IPS DF 4.7 (cell line): Measurements from ENCODE around the gene MRTFA.
"Not testable (repeated sequence)": the region's sequence is repeated elsewhere in the genome, so short reads cannot be mapped to it uniquely, and the experiment has no call there.

Experiments
- DNase-seq: peaks from one replicate; pipeline ENCODE4 v3.0.0-alpha.2; 2013; ENCODE audit warnings: low spot score; ENCODE audit errors: extremely low read depth

MRTFA gene

DNA sequence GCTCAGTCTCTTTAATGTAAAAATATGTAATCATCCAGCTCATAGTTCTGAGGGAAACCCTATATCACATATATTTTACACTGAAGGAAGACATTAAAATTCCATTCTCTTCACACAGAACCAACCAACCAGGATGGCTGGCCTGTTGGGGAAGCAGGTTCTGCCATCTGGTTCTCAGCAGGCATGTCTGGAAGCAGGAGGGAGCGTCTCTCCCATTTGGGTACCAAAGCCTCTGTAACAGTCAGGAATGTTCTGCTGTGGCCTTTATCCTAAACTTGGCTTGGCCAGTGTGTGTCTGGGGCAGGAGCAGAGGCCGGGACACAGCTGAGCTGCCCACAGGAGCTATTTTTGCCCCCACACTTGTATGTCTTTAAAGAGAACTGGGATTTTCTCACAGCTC, 236.9 kb downstream of the MRTFA start:
- no peak for DNase-seq

DNA sequence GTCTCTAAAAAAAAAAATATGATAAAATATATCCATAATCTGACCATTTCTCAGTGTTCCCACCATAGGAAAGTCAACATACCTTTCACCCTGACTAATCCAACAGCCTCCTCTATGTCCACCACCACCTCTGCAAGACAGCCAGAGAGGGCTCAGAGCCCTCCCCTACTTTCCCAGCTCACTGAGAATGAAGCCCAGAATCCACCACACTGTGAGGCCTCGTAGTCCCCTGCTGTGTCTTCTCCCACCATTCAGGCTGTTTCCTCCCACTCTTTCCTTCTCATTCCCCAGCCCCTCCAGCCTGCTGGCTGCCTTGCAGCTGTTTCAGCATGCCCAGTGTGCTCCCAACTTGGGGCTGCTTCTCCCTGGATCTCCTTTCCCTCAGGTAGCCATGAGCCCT, 239.1 kb downstream of the MRTFA start:
- no peak for DNase-seq

GRCh38 chr22:40396882-40397281, 239.6 kb downstream of the MRTFA start:
- peak; percentile 11 for DNase-seq

- no peak for DNase-seq
Measured at GRCh38 chr22:40395607-40396006, 240.9 kb downstream of the MRTFA start.

DNA sequence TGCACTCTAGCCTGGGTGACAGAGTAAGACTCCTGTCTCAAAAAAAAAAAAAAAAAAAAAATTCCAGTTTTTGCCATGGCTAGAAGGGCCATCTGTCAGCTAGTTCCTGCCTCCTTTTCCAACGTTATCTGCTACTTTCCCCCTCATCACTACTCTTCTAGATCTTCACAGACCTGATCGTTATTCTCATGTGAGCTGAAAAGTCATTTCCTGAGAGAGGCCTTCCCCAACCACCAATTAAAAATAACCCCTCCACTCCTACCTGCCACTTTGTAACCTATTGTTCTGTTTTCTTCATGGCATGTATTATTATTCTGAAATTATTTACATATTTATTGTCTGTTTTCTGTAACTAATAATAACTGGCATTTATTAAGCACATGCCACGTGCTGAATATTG, 241.9 kb downstream of the MRTFA start:
- no peak for DNase-seq

DNA sequence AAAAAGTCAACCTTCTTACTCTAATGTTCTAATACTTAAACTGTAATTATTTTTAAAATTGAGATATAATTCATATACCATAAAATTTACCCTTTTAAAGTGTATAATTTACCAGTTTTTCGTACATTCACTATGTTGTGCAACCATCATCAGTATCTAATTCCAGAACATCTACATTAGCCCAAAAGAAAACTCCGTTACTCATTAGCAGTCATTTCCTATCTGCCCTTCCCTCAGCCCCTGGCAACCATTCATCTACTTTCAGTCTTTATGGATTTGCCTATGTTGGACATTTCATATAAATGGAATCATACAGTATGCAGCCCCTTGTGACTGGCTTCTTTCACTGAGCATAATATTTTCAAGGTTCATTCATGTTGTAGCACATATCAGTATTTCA, 243.9 kb downstream of the MRTFA start:
- DNase-seq: no peak

DNA sequence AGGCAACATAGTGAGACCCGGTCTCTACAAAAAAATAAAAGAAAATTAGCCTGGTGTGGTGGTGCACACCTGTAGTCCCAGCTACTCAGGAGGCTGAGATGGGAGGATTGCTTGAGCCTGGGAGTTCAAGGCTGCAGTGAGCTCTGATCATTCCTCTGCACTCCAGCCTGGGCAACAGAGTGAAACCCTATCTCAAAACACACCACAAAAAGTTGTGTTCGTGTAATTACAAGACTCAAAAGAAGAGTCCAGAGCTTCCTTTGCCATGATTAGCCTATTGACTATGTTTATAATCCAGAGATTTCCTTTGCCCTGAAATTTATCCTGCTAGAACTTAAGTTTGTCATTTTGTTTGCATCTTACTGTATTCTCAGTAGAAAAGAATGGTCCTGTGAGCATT, 245.1 kb downstream of the MRTFA start:
- DNase-seq: no peak

DNA sequence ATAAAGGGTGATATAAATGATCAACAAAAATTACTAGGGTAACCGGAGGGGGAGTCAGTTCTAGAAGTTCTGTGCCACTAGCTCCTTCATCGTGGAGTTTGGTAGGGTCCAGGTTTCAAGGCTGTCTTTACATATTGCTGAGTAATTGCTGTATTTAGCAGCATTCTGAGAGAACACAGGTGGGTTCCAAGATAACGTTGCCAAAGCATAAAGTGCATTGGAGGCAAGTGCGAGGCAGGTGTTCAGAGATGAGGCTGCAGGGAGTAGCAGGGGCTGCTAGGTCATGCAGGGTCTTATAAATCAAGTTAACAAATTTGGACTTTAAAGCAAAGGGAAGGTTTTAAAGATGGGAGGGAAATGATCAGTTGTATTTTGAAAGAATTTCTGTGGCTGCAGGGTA, 248.3 kb downstream of the MRTFA start:
- DNase-seq: no peak

DNA sequence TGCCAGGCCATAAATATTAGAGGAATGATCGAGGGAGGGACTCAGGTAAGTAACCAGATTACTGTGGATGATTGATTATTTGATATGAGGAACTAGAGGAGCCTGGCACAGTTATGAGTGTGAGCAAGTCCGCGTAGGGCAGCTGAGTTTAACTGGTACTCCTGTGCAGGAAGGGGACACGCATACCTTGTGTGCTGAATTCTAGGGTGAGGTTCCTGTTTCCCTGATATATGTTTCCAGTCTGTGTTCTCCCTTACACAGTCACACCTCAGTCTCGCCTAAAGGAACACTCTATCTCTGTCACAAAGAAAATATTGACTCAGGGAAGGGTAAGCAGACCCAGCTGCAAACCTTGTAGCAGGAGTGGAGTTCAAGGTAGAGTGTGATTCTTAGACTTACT, 248.8 kb downstream of the MRTFA start:
- DNase-seq: no peak

- no peak for DNase-seq
Measured at GRCh38 chr22:40385036-40385782, 251.3 kb downstream of the MRTFA start.

DNA sequence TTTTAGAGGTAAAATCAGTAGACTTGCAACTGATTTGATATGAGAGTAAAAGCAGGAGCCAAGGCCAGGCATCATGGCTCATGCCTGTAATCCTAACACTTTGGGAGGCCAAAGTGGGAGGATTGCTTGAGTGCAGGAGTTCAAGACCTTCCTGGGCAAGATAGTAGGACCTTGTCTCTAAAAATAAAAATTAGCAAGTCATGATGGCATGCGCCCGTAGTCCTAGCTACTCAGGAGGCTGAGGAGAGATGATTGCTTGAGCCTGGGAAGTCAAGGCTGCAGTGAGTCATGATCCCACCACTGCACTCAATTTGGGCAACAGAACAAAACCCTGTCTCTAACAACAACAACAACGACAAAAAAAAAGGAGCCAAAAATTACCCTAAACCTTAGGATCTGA, 252.6 kb downstream of the MRTFA start:
- DNase-seq: no peak

DNA sequence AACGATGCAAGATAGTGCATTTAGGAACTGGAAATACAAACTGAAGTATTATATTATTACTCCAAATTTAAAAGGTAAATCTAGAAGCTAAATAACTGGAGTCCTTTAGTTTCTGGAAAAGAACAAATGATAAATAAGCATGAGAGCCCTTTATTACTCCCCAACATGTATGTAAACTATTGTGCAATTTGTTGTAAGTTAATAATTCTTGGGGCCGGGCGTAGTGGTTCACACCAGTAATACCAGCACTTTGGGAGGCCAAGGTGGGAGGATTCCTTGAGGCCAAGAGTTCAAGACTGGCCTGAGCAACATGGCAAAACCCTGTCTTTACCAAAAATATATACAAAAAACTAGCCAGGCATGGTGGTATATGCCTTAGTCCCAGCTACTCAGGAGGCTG, 255.1 kb downstream of the MRTFA start:
- DNase-seq: no peak

DNA sequence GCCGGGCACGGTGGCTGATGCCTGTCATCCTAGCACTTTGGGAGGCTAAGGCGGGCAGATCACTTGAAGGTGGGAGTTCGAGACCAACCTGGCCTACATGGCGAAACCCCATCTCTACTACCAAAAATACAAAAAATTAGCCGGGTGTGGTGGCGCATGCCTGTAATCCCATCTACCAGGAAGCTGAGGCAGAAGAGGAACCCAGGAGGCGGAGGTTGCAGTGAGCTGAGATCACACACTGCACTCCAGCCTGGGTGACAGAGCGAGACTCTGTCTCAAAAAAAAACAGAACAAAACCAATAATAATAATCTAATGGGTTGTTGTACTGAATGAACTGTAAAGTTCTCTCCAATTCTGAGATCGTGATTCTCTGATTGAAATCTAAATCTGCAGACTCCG, 258.1 kb downstream of the MRTFA start:
- DNase-seq: not testable (repeated sequence)

GRCh38 chr22:40377931-40378330, 258.6 kb downstream of the MRTFA start:
- no peak for DNase-seq

DNA sequence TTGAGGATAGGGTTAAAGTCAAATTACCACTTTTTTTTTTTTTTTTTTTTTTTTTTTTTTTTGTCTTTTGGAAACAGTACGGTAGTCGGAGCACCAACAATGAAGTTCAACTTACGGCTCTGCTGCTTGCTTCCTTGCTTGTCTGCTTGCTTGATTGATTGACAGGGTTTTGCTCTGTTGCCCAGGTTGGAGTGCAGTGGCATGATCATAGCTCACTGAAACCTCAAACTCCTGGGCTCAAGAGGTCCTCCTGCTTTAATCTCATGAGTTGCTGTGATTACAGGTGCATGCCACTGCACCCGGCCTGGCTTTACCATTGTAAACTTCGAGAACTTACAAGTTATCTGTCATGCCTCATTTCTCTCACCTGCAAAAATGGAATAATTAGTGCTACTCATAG, 260.4 kb downstream of the MRTFA start:
- no peak for DNase-seq

GRCh38 chr22:40374567-40374966, 262.0 kb downstream of the MRTFA start:
- DNase-seq: no peak

DNA sequence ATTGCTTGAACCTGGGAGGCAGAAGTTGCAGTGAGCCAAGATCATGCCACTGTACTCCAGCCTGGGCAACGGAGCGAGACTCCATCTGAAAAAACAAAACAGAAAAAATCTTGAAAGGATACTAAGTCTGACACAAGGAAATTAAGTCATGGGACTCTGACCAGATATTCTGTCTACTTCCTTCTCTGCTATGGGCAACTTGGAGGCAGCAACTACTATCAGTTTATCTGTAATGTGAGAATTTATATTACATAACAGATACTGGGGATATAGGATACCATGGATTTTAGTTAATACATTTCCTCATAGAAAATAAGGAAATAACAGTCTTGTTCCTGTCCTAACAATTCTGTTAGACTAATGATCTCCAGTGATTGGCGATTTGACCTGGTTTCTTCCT, 267.7 kb downstream of the MRTFA start:
- no peak for DNase-seq

- DNase-seq: no peak
Measured at GRCh38 chr22:40368016-40368415, 268.5 kb downstream of the MRTFA start.

GRCh38 chr22:40367342-40367741, 269.2 kb downstream of the MRTFA start:
- DNase-seq: no peak

DNA sequence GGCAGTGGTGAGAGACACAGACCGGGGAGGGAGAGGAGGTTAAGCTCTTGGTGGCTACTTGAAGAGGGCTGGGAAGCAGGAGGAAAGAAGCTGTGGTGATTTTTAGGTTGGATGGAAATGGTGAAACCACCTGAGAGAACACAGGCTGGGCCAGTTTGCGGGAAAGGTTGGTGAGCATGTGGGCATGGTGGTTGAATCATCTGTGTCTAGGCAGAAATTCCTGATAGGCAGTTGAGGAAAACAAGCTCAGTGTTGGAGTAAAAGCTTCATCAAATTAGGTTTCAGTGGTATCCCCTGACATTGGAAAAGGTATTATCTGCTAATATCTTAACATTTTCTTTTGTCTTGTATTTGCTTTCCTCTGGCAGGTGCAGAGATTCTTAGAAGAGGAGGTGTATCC, 270.5 kb downstream of the MRTFA start:
- DNase-seq: no peak

- no peak for DNase-seq
Measured at GRCh38 chr22:40364431-40364830, 272.1 kb downstream of the MRTFA start.

DNA sequence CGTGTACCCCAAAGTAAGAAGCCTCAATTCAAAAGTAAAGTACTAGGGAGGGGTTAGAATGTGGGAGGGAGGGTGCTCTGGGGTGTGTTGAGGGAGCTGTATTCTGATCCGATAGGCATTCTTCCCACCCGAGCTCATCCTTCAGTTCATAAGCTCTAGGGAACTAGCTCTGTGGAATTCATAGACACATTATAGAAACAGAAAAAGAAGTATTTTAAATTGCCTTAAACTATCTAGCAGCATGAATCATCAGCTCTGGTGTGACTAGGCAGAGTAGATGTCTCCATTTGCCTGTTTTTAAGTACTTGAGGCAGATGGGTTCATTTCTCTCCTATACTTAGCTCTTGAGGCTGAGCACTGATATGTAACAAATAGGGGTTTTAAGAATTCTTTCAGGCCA, 273.5 kb downstream of the MRTFA start:
- no peak for DNase-seq

- no peak for DNase-seq
Measured at GRCh38 chr22:40361100-40361499, 275.4 kb downstream of the MRTFA start.
